Measurements from ENCODE around the gene MALAT1.

DNA sequence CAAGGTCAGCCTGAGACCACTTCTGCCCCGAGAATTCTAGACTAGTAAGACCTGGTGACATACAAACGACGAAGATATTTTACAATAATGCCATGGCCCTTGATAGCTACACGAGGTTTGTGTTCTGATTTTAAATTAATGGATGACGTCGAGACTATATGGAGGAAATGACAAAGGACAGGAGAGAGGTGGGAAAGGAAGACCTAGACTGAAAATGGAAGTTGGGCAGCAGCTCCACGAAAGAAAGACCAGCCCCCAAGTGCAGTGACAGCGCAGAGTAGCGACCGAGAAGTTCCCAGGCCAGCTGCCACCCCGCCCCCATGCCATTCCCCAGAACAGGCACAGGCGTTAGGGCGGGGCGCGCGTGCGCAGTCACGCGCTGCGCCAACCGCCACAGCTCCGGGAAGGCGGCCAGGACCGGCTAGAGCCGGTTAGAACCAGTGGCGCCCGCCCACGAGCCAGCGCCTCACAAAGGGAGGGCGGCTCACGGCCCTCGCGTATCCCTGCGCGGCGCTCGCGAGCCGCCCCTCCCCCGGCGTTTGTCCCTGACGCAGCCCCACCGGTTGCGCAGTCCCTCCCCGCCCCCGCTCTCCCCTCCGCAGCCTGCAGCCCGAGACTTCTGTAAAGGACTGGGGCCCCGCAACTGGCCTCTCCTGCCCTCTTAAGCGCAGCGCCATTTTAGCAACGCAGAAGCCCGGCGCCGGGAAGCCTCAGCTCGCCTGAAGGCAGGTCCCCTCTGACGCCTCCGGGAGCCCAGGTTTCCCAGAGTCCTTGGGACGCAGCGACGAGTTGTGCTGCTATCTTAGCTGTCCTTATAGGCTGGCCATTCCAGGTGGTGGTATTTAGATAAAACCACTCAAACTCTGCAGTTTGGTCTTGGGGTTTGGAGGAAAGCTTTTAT is 1.5 kb upstream of the MALAT1 start:
- TF ChIP-seq, protein P1, sequence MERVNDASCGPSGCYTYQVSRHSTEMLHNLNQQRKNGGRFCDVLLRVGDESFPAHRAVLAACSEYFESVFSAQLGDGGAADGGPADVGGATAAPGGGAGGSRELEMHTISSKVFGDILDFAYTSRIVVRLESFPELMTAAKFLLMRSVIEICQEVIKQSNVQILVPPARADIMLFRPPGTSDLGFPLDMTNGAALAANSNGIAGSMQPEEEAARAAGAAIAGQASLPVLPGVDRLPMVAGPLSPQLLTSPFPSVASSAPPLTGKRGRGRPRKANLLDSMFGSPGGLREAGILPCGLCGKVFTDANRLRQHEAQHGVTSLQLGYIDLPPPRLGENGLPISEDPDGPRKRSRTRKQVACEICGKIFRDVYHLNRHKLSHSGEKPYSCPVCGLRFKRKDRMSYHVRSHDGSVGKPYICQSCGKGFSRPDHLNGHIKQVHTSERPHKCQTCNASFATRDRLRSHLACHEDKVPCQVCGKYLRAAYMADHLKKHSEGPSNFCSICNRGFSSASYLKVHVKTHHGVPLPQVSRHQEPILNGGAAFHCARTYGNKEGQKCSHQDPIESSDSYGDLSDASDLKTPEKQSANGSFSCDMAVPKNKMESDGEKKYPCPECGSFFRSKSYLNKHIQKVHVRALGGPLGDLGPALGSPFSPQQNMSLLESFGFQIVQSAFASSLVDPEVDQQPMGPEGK (CRISPR knock-in tag; IDR thresholded peaks at IDR 0.05), result peak; percentile 96
- TF ChIP-seq, protein P2, sequence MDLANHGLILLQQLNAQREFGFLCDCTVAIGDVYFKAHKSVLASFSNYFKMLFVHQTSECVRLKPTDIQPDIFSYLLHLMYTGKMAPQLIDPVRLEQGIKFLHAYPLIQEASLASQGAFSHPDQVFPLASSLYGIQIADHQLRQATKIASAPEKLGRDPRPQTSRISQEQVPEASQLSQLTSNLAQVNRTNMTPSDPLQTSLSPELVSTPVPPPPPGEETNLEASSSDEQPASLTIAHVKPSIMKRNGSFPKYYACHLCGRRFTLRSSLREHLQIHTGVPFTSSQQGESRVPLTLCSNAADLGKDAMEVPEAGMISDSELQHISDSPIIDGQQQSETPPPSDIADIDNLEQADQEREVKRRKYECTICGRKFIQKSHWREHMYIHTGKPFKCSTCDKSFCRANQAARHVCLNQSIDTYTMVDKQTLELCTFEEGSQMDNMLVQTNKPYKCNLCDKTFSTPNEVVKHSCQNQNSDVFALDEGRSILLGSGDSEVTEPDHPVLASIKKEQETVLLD (CRISPR knock-in tag; IDR thresholded peaks at IDR 0.05; ENCODE audit: low read depth), result peak; percentile 79
- TF ChIP-seq, protein P3, sequence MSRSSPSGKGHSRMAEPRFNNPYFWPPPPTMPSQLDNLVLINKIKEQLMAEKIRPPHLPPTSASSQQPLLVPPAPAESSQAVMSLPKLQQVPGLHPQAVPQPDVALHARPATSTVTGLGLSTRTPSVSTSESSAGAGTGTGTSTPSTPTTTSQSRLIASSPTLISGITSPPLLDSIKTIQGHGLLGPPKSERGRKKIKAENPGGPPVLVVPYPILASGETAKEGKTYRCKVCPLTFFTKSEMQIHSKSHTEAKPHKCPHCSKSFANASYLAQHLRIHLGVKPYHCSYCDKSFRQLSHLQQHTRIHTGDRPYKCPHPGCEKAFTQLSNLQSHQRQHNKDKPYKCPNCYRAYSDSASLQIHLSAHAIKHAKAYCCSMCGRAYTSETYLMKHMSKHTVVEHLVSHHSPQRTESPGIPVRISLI (CRISPR knock-in tag; IDR thresholded peaks at IDR 0.05; ENCODE audit: borderline replicate concordance), result peak; percentile 74; the same call in 1 of the 2 replicates
- TF ChIP-seq ZNF451 (CRISPR knock-in tag; IDR thresholded peaks at IDR 0.05) (no peak), MTA1 (CRISPR knock-in tag; IDR thresholded peaks at IDR 0.05; ENCODE audit: borderline replicate concordance) (peak; percentile 56; the same call in 1 of the 2 replicates), NFE2 (CRISPR knock-in tag; IDR thresholded peaks at IDR 0.05) (no peak), CEBPB (IDR thresholded peaks at IDR 0.05; ENCODE audit: borderline replicate concordance, low read depth, low read length) (peak; percentile 89), MXI1 (IDR thresholded peaks at IDR 0.05; ENCODE audit: borderline replicate concordance, low read depth, low read length) (peak; percentile 90; the same call in 1 of the 3 replicates), PCBP1 (IDR thresholded peaks at IDR 0.05; ENCODE audit: borderline replicate concordance, low read depth, low read length) (no peak; the same call in 1 of the 2 replicates)
- TF ChIP-seq, protein P4, sequence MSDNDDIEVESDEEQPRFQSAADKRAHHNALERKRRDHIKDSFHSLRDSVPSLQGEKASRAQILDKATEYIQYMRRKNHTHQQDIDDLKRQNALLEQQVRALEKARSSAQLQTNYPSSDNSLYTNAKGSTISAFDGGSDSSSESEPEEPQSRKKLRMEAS (IDR thresholded peaks at IDR 0.05), result peak; percentile 84

All from HepG2 (cell line).